MM.1S (cell line): ENCODE measurements around the gene AHCY.

Experiments used
- CTCF ChIP-seq: fragments of 300-600 bp; sonication (generic); IDR thresholded peaks from 2 replicates; pipeline ENCODE4 v1.5.1; 2016; ENCODE audit warnings: antibody characterized with exemption, low read length, mixed read lengths
- EZH2phosphoT487 ChIP-seq: fragments of 300-600 bp; sonication (generic); IDR thresholded peaks from 2 replicates; pipeline ENCODE4 v1.6.1; 2018; ENCODE audit warnings: antibody characterized with exemption, low read length

GRCh38 chr20:34299556-34300255 is 3.4 kb downstream of the AHCY start:
- no peak for TF ChIP-seq CTCF
- no peak for TF ChIP-seq EZH2phosphoT487
